ENCODE data around the gene OR51D1. TPM values are rescaled to one million over a fixed set of nuclear protein-coding genes. Genes with fewer than 3 reads are reported as not detected.

OR51D1 gene
- total RNA-seq, 4 donors from 2014 or later, result not detected

DNA sequence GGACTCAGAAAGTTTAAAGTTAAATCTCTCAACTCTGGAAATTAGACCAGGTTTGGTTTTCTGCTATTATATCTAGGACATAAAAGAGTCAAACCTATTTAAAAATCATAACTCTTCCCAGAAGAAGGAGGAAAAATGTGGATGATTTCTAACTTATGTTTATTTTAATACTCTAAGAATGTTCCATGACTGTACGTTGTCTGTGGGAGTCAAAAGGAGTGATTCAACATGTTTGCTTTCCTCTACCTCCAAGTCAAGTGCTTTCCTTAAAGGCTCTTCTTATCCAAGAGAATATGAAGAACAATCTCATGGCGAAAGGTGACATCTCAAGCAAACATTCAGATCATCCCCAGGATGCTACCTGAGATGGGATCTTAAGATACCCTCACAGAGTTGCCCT is 28.1 kb downstream of the OR51D1 start:
- WGBS, 2 donors, result 73 to 78% methylated on average over 2 of the region's 2 CpGs
- intact Hi-C loops (cut with DNase I; ENCODE audit: low total_unique reads), result no loop called here
- H3K4me3 ChIP-seq (ENCODE audit: low read depth, poor library complexity, severe bottlenecking), result no peak overlapping the region
- TF ChIP-seq, protein P1, sequence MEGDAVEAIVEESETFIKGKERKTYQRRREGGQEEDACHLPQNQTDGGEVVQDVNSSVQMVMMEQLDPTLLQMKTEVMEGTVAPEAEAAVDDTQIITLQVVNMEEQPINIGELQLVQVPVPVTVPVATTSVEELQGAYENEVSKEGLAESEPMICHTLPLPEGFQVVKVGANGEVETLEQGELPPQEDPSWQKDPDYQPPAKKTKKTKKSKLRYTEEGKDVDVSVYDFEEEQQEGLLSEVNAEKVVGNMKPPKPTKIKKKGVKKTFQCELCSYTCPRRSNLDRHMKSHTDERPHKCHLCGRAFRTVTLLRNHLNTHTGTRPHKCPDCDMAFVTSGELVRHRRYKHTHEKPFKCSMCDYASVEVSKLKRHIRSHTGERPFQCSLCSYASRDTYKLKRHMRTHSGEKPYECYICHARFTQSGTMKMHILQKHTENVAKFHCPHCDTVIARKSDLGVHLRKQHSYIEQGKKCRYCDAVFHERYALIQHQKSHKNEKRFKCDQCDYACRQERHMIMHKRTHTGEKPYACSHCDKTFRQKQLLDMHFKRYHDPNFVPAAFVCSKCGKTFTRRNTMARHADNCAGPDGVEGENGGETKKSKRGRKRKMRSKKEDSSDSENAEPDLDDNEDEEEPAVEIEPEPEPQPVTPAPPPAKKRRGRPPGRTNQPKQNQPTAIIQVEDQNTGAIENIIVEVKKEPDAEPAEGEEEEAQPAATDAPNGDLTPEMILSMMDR (IDR thresholded peaks at IDR 0.05), result no peak
- no peak for TF ChIP-seq POLR2A (IDR thresholded peaks at IDR 0.05)
- no peak for DNase-seq (ENCODE audit: low spot score in 2 of 2)

DNA sequence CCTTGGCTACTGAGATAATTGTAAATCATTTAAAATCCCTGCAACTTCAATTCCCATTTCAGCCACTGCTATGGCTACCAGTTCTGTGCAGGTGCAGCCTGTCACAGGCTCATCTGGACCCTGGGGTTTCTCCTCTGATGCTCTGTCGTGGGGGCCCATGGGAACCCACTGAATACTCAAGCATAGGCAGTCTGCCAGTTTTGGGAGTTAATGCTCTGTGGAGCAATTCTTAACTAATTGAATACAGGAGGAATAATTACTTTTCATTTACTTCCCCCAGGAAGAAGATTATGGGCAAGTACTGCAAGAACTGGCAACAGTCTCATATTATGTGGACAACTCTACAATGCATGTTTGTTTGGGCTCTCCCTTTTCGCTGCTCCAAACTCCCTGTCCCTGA is 34.5 kb downstream of the OR51D1 start:
- DNase-seq (ENCODE audit: low spot score in 2 of 2), result no peak
- WGBS, 2 donors, result 69 to 74% methylated on average over 2 of the region's 2 CpGs
- TF ChIP-seq, protein P1 (IDR thresholded peaks at IDR 0.05), result no peak
- no peak for TF ChIP-seq POLR2A (IDR thresholded peaks at IDR 0.05)
- intact Hi-C loops (cut with DNase I; ENCODE audit: low total_unique reads), result no loop called here
- no peak overlapping the region for H3K4me3 ChIP-seq (ENCODE audit: low read depth, poor library complexity, severe bottlenecking)

- H3K4me3 ChIP-seq (ENCODE audit: low read depth, poor library complexity, severe bottlenecking), result no peak overlapping the region
- 36 to 41% methylated on average over 3 of the region's 3 CpGs for WGBS, 2 donors
- intact Hi-C loops (cut with DNase I; ENCODE audit: low total_unique reads), result no loop called here
- no peak for DNase-seq (ENCODE audit: low spot score in 2 of 2)
- no peak for TF ChIP-seq POLR2A (IDR thresholded peaks at IDR 0.05)
- TF ChIP-seq, protein P1 (IDR thresholded peaks at IDR 0.05), result no peak
These were observed 35.2 kb downstream of the OR51D1 start for GRCh38 chr11:4672470-4672869.

DNA sequence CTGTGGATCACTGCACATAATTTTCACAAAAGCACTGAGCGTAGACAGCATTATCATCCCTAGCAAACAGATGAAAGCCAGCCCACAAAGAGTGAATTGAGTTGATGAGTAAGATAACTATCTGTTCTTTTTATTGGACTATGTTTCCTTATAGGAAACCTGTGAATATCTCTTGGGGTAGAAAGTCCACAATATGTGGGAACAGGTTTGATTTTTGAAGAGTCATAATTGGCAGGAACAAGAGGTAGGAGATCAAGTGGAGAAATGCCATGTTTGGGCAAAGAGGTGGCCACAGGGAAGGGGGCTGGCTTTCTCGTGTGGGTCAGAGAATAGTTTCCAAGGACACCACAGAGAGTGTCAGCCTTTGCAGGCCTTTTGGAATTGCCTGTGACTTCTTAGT is 36.5 kb downstream of the OR51D1 start:
- TF ChIP-seq, protein P1 (IDR thresholded peaks at IDR 0.05), result no peak
- no peak for TF ChIP-seq POLR2A (IDR thresholded peaks at IDR 0.05)
- DNase-seq (ENCODE audit: low spot score in 2 of 2), result no peak
- 65 to 71% methylated on average over 2 of the region's 2 CpGs for WGBS, 2 donors
- intact Hi-C loops (cut with DNase I; ENCODE audit: low total_unique reads), result no loop called here
- no peak overlapping the region for H3K4me3 ChIP-seq (ENCODE audit: low read depth, poor library complexity, severe bottlenecking)

GRCh38 chr11:4677948-4678347 is 40.7 kb downstream of the OR51D1 start:
- no peak for DNase-seq (ENCODE audit: low spot score in 2 of 2)
- intact Hi-C loops (cut with DNase I; ENCODE audit: low total_unique reads), result no loop called here
- WGBS, 2 donors, result 70% methylated on average over 2 of the region's 2 CpGs
- H3K4me3 ChIP-seq (ENCODE audit: low read depth, poor library complexity, severe bottlenecking), result no peak overlapping the region
- TF ChIP-seq, protein P1 (IDR thresholded peaks at IDR 0.05), result no peak

GRCh38 chr11:4680341-4680740 is 43.1 kb downstream of the OR51D1 start:
- intact Hi-C loops (cut with DNase I; ENCODE audit: low total_unique reads), result no loop called here
- no peak overlapping the region for H3K4me3 ChIP-seq (ENCODE audit: low read depth, poor library complexity, severe bottlenecking)
- DNase-seq (ENCODE audit: low spot score in 2 of 2), result no peak
- WGBS, 2 donors, result 38 to 44% methylated on average over 3 of the region's 3 CpGs
- TF ChIP-seq, protein P1 (IDR thresholded peaks at IDR 0.05), result no peak
- no peak for TF ChIP-seq POLR2A (IDR thresholded peaks at IDR 0.05)

Measured in lower leg skin (tissue), 4 donors.